ENCODE measurements around the gene C2orf81. TPM values are rescaled to one million over a fixed set of nuclear protein-coding genes. Genes with fewer than 3 reads are reported as not detected.

The C2orf81 gene
- total RNA-seq, 4 donors from 2014 or later: 0.48 to 1.4 (median 1.0) TPM

GRCh38 chr2:74373985-74374384 is 47.4 kb downstream of the C2orf81 start:
- no peak for ATAC-seq (ENCODE audit: low FRiP score)
- DNase-seq (ENCODE audit: low spot score): no peak

GRCh38 chr2:74373221-74373676 is 48.2 kb downstream of the C2orf81 start:
- ATAC-seq (ENCODE audit: low FRiP score) (no peak), DNase-seq (ENCODE audit: low spot score) (no peak)
- no peak for TF ChIP-seq CTCF (IDR thresholded peaks at IDR 0.05)

More at GRCh38 chr2:74373985-74374384, 47.4 kb downstream of the C2orf81 start:
- no peak for TF ChIP-seq CTCF (IDR thresholded peaks at IDR 0.05)

GRCh38 chr2:74372674-74373073 is 48.7 kb downstream of the C2orf81 start:
- ATAC-seq (ENCODE audit: low FRiP score) (no peak), DNase-seq (ENCODE audit: low spot score) (no peak)
- TF ChIP-seq CTCF (IDR thresholded peaks at IDR 0.05): no peak

GRCh38 chr2:74371421-74371820 is 50.0 kb downstream of the C2orf81 start:
- ATAC-seq (ENCODE audit: low FRiP score) (no peak), DNase-seq (ENCODE audit: low spot score) (no peak)
- no peak for TF ChIP-seq CTCF (IDR thresholded peaks at IDR 0.05)

GRCh38 chr2:74369976-74370375 is 51.4 kb downstream of the C2orf81 start:
- no peak for TF ChIP-seq CTCF (IDR thresholded peaks at IDR 0.05)
- DNase-seq (ENCODE audit: low spot score): no peak
- ATAC-seq (ENCODE audit: low FRiP score): no peak

GRCh38 chr2:74368499-74368898 is 52.9 kb downstream of the C2orf81 start:
- ATAC-seq (ENCODE audit: low FRiP score) (no peak), DNase-seq (ENCODE audit: low spot score) (no peak)
- TF ChIP-seq CTCF (IDR thresholded peaks at IDR 0.05): no peak

GRCh38 chr2:74367789-74368188 is 53.6 kb downstream of the C2orf81 start:
- ATAC-seq (ENCODE audit: low FRiP score): no peak
- no peak for DNase-seq (ENCODE audit: low spot score)
- TF ChIP-seq CTCF (IDR thresholded peaks at IDR 0.05): no peak
